Vagina (tissue), 2 donors: ENCODE results near the gene POMT2. TPM values are rescaled to one million over a fixed set of nuclear protein-coding genes. Genes with fewer than 3 reads are reported as not detected.

ENCODE experiments used
- DNase-seq, 2 donors: peaks; one replicate each; pipeline ENCODE4 v3.0.0-alpha.2; 2017; ENCODE audit errors: extremely low spot score in 2 of 2
- H3K27ac ChIP-seq: fragments of 200-600 bp; sonication (generic); one replicate; pipeline ENCODE4 v1.5.1; 2019
- H3K27me3 ChIP-seq: fragments of 200-600 bp; sonication (generic); one replicate; pipeline ENCODE4 v1.5.1; 2019
- H3K36me3 ChIP-seq, 2 donors: fragments of 200-600 bp; sonication (generic); one replicate each; pipeline ENCODE4 v1.5.1; 2017 to 2019
- H3K4me1 ChIP-seq: fragments of 200-600 bp; sonication (generic); one replicate; pipeline ENCODE4 v1.5.1; 2019
- H3K4me3 ChIP-seq, 2 donors: fragments of 200-600 bp; sonication (generic); 1 replicate in 1 of 2; 2 replicates in 1 of 2; pipeline ENCODE4 v1.5.1; 2016 to 2019
- H3K9me3 ChIP-seq: fragments of 200-600 bp; sonication (generic); one replicate; pipeline ENCODE4 v1.5.1; 2019
- CTCF ChIP-seq, 3 experiments: fragments of 450-650 bp in 2 of 3; fragments of 200-600 bp in 1 of 3; sonication (generic) in 1 of 3; IDR thresholded peaks; one replicate each; pipeline ENCODE4 v1.5.1; 2017 to 2019; ENCODE audit warnings: antibody characterized with exemption in 3 of 3, mild to moderate bottlenecking in 2 of 3, moderate library complexity in 2 of 3
- POLR2A ChIP-seq, 2 donors: fragments of 450-650 bp; IDR thresholded peaks; one replicate each; pipeline ENCODE4 v1.6.1; 2017; ENCODE audit warnings: antibody characterized with exemption in 2 of 2, mild to moderate bottlenecking in 2 of 2, moderate library complexity in 2 of 2
- POLR2AphosphoS5 ChIP-seq, 2 donors: sonication (generic); formaldehyde crosslinking; IDR thresholded peaks; one replicate each; pipeline ENCODE4 v1.9.0; 2017; ENCODE audit warnings: antibody characterized with exemption in 2 of 2, mild to moderate bottlenecking in 2 of 2, low read depth in 1 of 2; ENCODE audit not compliant: insufficient read depth in 1 of 2
- intact Hi-C: fragments of 100-400 bp; cut with DNase I; formaldehyde crosslinking; loops from one replicate; pipeline ENCODE4 v1.15.1; 2023
- total RNA-seq: library from RNA; depleted of rRNA; stranded (reverse); fragments of >200 nt; gene quantifications from one replicate; pipeline ENCODE4 v1.2.3, GENCODE V29; 2016

The POMT2 gene
- total RNA-seq, 1 donor from 2014 or later, result 33.1 TPM

- intact Hi-C loops, result no loop called here
- H3K27ac ChIP-seq, result no peak overlapping the region
- no peaks in the 10 kb centered on the region for H3K27me3 ChIP-seq
- no peak for TF ChIP-seq POLR2AphosphoS5 (IDR thresholded peaks at IDR 0.05; ENCODE audit: insufficient read depth in 1 of 2, low read depth in 1 of 2)
- no peaks in the 10 kb centered on the region for H3K36me3 ChIP-seq
- no peak for DNase-seq
- H3K4me1 ChIP-seq, result peaks cover 9% of the 10 kb centered on the region
- H3K4me3 ChIP-seq, result no peak overlapping the region
- no peaks in the 10 kb centered on the region for H3K9me3 ChIP-seq
Measured at GRCh38 chr14:77266336-77266735, 54.3 kb downstream of the POMT2 start.

- H3K4me3 ChIP-seq, result no peak overlapping the region
- H3K4me1 ChIP-seq, result peaks cover 4% of the 10 kb centered on the region
- H3K27me3 ChIP-seq, result no peaks in the 10 kb centered on the region
- no peaks in the 10 kb centered on the region for H3K9me3 ChIP-seq
- no peak for DNase-seq
- no peak overlapping the region for H3K27ac ChIP-seq
- intact Hi-C loops, result no loop called here
- H3K36me3 ChIP-seq, result no peaks in the 10 kb centered on the region
- no peak for TF ChIP-seq POLR2AphosphoS5 (IDR thresholded peaks at IDR 0.05; ENCODE audit: insufficient read depth in 1 of 2, low read depth in 1 of 2)
- TF ChIP-seq POLR2A (IDR thresholded peaks at IDR 0.05), result no peak
- TF ChIP-seq CTCF (IDR thresholded peaks at IDR 0.05), result no peak
Measured at GRCh38 chr14:77265561-77266335, 54.9 kb downstream of the POMT2 start.

GRCh38 chr14:77265187-77265515, 55.5 kb downstream of the POMT2 start:
- intact Hi-C loops, result no loop called here
- Histone ChIP-seq H3K27ac (no peak overlapping the region), H3K27me3 (no peaks in the 10 kb centered on the region), H3K4me1 (no peaks in the 10 kb centered on the region), H3K36me3 (no peaks in the 10 kb centered on the region), H3K9me3 (no peaks in the 10 kb centered on the region), H3K4me3 (no peak overlapping the region)
- DNase-seq, result no peak
- TF ChIP-seq POLR2AphosphoS5 (IDR thresholded peaks at IDR 0.05; ENCODE audit: insufficient read depth in 1 of 2, low read depth in 1 of 2), result no peak
- no peak for TF ChIP-seq POLR2A (IDR thresholded peaks at IDR 0.05)
- TF ChIP-seq CTCF (IDR thresholded peaks at IDR 0.05), result no peak

GRCh38 chr14:77264466-77265186, 56.1 kb downstream of the POMT2 start:
- intact Hi-C loops, result no loop called here
- no peaks in the 10 kb centered on the region for H3K4me1 ChIP-seq
- no peak overlapping the region for H3K27ac ChIP-seq
- H3K9me3 ChIP-seq, result no peaks in the 10 kb centered on the region
- no peak overlapping the region for H3K4me3 ChIP-seq
- H3K36me3 ChIP-seq, result no peaks in the 10 kb centered on the region
- no peak for DNase-seq
- TF ChIP-seq POLR2A (IDR thresholded peaks at IDR 0.05), result no peak
- TF ChIP-seq POLR2AphosphoS5 (IDR thresholded peaks at IDR 0.05; ENCODE audit: insufficient read depth in 1 of 2, low read depth in 1 of 2), result no peak
- no peak for TF ChIP-seq CTCF (IDR thresholded peaks at IDR 0.05)
- H3K27me3 ChIP-seq, result no peaks in the 10 kb centered on the region

GRCh38 chr14:77260631-77261030, 60.1 kb downstream of the POMT2 start:
- H3K36me3 ChIP-seq, result no peaks in the 10 kb centered on the region
- no peak overlapping the region for H3K27ac ChIP-seq
- no peak for DNase-seq
- no peaks in the 10 kb centered on the region for H3K4me1 ChIP-seq
- no peaks in the 10 kb centered on the region for H3K9me3 ChIP-seq
- no peaks in the 10 kb centered on the region for H3K27me3 ChIP-seq
- H3K4me3 ChIP-seq, result no peak overlapping the region
- TF ChIP-seq CTCF (IDR thresholded peaks at IDR 0.05) (no peak), POLR2AphosphoS5 (IDR thresholded peaks at IDR 0.05; ENCODE audit: insufficient read depth in 1 of 2, low read depth in 1 of 2) (no peak), POLR2A (IDR thresholded peaks at IDR 0.05) (no peak)
- intact Hi-C loops, result no loop called here
